ENCODE data around the gene PGBD2. TPM values are rescaled to one million over a fixed set of nuclear protein-coding genes. Genes with fewer than 3 reads are reported as not detected.
"Not testable (repeated sequence)": the region's sequence is repeated elsewhere in the genome, so short reads cannot be mapped to it uniquely, and the experiment has no call there.

PGBD2 gene
- total RNA-seq, 1 experiment from 2014 or later: 6.2 TPM

DNA sequence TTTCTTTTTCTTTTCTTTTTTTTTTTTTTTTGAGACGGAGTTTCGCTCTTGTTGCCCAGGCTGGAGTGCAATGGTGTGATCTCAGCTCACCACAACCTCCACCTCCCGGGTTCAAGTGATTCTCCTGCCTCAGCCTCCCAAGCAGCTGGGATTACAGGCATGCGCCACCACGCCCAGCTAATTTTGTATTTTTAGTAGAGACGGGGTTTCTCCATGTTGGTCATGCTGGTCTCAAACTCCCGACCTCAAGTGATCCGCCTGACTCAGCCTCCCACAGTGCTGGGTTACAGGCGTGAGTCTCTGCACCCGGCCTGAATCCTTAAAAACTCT lies 16.2 kb upstream of the PGBD2 start:
- DNase-seq (ENCODE audit: low read depth): not testable (repeated sequence)

- DNase-seq (ENCODE audit: low read depth): no peak
Measured at GRCh38 chr1:248890549-248891498, 15.2 kb upstream of the PGBD2 start.

DNA sequence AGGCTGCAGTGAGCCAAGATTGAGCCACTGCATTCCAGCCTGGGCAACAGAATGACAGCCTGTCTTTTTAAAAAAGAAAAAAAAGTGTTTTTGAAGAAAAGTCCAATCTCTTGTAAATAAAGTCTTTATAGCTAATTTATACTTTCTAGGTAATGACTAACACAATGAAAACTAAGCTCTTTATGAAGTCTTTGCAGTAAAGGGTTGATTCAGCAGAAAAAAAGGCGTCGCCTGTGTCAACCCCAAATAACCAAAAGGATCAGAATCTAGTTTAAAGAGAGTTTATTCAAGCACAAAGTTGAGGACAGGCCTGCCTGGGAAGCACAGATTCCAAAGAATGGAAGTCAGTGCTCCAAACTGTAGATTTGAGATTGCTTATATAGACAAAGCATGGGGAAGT lies 14.3 kb upstream of the PGBD2 start:
- no peak for DNase-seq (ENCODE audit: low read depth)

- no peak for DNase-seq (ENCODE audit: low read depth)
Measured at GRCh38 chr1:248892590-248892989, 13.4 kb upstream of the PGBD2 start.

DNA sequence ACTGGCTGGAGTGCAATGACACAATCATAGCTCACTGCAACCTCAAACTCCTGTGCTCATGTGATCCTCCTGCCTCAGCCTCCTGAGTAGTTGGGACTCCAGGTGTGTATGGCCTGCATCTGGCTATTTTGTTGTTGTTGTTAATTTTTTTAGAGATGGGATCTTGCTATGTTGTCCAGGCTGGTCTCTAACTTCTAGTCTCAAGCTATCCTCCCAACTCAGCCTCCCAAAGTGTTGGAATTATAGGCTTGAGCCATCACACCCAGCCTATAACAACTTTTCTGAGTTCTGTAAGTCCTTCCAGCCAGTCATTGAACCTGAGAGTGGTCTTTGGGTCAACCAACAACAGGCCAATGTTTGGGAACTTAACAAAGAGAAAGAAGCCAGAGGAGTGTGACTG lies 11.2 kb upstream of the PGBD2 start:
- DNase-seq (ENCODE audit: low read depth): no peak

DNA sequence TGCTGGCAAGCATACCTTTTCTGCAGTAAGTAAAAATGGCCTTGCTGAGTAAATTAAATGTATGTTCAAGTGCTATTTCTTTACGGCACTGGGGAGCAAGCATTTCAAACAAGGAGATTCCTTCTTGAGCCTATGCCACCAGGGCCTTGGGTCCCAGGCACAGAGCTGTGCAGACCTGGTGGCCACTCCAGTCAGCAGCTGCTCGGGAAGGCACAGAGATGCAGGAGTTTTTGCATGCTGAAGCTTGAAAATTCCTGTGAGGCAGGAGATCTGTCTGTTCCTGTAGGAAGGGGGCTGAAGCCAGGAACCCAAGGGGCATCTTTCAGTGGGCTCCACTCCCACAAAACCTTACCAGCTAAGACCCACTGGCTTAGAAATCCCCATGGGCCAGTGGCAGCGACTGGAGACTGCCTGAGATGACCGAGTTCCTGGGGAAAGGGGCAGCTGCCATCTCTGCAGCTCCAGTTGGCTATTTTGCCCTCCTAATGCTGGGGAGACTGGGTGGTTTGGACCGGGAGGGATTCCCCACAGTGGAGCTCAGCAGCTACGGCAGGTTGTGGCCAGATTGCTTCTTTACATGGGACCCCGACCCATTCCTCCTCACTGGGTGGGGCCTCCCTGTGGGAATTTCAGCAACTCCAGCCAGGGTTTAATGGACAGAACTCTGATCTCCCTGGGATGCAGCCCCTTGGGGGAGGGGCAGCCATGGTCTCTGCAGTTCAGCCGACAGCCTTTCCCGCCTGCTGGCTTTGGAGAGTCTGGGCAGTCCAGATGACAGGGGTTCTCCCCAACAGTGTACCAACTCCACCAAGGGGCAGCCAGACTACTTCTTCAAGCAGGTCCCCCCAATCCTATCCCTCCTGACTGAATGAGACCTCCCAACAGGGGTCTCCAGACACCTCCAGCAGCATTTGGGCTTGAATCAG lies 8.4 kb upstream of the PGBD2 start:
- no peak for DNase-seq (ENCODE audit: low read depth)

- DNase-seq (ENCODE audit: low read depth): no peak
Measured at GRCh38 chr1:248900637-248901036, 5.4 kb upstream of the PGBD2 start.

GRCh38 chr1:248901578-248901977 lies 4.5 kb upstream of the PGBD2 start:
- DNase-seq (ENCODE audit: low read depth): no peak

- no peak for DNase-seq (ENCODE audit: low read depth)
Measured at GRCh38 chr1:248904437-248905216, 1.4 kb upstream of the PGBD2 start.

DNA sequence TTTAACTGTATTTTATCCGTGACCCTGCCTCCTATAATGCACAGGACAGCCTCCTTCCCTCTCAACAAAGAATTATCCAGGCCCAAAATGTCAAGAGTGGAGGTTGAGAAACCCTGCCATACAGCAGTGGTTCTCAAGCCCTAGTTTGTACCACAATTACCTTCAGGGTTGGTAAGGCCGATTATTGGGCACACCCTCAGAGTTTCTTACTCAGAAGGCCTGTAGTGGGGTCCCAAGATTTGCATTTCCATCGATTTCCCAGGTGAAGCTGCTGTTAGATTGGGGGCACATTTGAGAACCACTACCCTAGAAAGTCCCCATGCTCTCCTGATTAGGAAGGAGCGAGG lies 400 bp upstream of the PGBD2 start:
- no peak for DNase-seq (ENCODE audit: low read depth)

DNA sequence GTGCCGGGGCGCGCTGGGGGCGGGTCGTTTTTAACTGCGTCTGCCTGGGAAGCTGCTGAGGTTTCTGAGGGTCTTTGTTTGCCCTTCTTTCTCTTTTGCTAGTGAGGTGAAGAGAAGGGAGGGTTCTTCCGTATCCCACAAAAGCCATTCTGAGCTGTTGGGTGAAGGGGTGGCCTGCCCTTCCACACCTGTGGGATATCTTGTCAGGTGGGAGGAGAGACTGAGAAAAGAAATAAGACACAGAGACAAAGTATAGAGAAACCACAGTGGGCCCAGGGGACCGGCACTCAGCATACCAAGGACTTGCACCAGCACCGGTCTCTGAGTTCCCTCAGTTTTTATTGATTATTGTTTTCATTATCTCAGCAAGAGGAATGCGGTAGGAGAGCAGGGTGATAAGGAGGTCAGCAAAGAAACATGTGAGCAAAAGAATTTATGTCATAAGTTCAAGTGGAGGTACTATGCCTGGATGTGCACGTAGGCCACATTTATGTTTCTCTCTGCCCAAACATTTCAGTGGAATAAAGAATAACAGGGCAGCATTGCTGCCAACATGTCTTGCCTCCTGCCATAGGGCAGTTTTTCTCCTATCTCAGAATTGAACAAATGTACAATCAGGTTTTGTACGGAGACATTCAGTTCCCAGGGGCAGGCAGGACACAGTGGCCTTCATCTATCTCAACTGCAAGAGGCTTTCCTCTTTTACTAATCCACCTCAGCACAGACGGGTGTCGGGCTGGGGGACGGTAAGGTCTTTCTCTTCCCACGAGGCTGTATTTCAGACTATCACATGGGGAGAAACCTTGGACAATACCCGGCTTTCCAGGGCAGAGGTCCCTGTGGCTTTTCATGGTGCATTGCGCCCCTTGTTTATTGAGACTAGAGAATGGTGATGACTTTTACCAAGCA lies 972 bp downstream of the PGBD2 start:
- DNase-seq (ENCODE audit: low read depth): no peak

GRCh38 chr1:248910761-248911160 lies 4.7 kb downstream of the PGBD2 start:
- DNase-seq (ENCODE audit: low read depth): no peak

- DNase-seq (ENCODE audit: low read depth): no peak
Measured at GRCh38 chr1:248913933-248914332, 7.9 kb downstream of the PGBD2 start.

DNA sequence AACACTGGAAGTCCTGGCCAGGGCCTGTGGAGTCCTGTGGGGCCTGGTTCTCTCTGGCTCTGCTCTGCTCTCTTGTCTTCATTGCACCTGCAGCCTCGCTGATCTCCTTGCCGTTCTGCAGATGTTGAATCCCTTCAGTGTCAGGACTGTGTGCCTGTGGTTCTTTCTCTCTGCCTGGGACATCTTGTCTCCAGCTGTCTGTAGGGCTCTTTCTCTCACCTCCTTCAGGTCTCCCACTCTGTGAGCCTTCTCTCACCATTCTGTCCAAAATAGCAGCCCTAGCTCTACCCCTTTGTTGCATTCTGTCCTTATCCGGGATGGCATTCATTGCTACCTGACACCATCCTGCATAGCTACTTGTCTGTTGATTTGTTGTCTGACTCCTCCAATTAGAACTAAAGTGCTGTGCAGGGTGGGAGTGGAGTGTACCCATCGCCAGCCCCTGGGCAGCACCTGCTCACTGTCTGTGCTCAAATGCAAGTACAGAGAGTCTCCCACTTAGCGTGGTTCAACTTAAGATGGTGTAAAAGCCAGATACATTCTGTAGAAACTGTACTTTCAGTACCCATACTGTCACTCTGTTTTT lies 8.9 kb downstream of the PGBD2 start:
- DNase-seq (ENCODE audit: low read depth): no peak

DNA sequence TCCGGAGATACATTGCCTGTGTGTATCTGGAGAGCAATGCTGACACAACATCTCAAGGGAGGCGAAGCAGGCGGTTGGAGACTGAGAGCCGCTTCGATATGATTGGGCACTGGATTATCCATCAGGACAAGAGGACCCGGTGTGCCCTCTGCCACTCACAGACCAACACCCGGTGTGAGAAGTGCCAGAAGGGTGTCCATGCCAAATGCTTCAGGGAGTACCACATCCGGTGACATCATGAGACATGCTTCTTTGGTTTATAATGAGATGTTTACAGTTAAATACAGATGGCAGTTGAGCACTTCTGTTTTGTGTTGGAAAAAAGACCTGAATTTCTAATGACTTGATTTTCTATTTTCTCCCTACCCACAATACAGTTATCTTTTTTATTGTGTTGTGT lies 12.1 kb downstream of the PGBD2 start:
- DNase-seq (ENCODE audit: low read depth): peak; percentile 44

- no peak for DNase-seq (ENCODE audit: low read depth)
Measured at GRCh38 chr1:248923352-248924338, 17.6 kb downstream of the PGBD2 start.

GRCh38 chr1:248924696-248925532 lies 18.9 kb downstream of the PGBD2 start:
- DNase-seq (ENCODE audit: low read depth): peak; percentile 78

- not testable (repeated sequence) for DNase-seq (ENCODE audit: low read depth)
Measured at GRCh38 chr1:248925859-248926258, 19.8 kb downstream of the PGBD2 start.
